HUES64 (cell line): ENCODE results near the gene GATA1.
A peak's percentile ranks its signal among the peaks of the same experiment; 100 is the strongest.

Source experiments
- H3K27ac ChIP-seq: 2 replicates; pipeline ENCODE4 v1.7.0; 2013; ENCODE audit warnings: low read depth, low read length, inconsistent platforms
- H3K27me3 ChIP-seq: 2 replicates; pipeline ENCODE4 v1.6.1; 2013; ENCODE audit warnings: mild to moderate bottlenecking, low read length; ENCODE audit not compliant: insufficient read depth
- H3K36me3 ChIP-seq: 2 replicates; pipeline ENCODE4 v1.6.1; 2013; ENCODE audit warnings: mild to moderate bottlenecking, low read length; ENCODE audit not compliant: insufficient read depth
- H3K4me1 ChIP-seq: 2 replicates; pipeline ENCODE4 v1.6.1; 2013; ENCODE audit warnings: mild to moderate bottlenecking, low read length, moderate library complexity; ENCODE audit not compliant: insufficient read depth
- H3K4me3 ChIP-seq: 2 replicates; pipeline ENCODE4 v1.5.1; 2013; ENCODE audit warnings: mild to moderate bottlenecking, low read length, moderate library complexity
- H3K9ac ChIP-seq: 2 replicates; pipeline ENCODE4 v1.6.1; 2013; ENCODE audit warnings: mild to moderate bottlenecking, low read depth, low read length
- H3K9me3 ChIP-seq: 2 replicates; pipeline ENCODE4 v1.6.1; 2013; ENCODE audit warnings: low read depth, low read length; ENCODE audit not compliant: insufficient read depth
- WGBS: fragments of 150-250, 120-280 bp; methylation state at CpG from one replicate; pipeline ENCODE4 v1.1.7; 2013; ENCODE audit warnings: missing lambda C conversion rate; 5-methylcytosine and 5-hydroxymethylcytosine counted together

The GATA1 gene

DNA sequence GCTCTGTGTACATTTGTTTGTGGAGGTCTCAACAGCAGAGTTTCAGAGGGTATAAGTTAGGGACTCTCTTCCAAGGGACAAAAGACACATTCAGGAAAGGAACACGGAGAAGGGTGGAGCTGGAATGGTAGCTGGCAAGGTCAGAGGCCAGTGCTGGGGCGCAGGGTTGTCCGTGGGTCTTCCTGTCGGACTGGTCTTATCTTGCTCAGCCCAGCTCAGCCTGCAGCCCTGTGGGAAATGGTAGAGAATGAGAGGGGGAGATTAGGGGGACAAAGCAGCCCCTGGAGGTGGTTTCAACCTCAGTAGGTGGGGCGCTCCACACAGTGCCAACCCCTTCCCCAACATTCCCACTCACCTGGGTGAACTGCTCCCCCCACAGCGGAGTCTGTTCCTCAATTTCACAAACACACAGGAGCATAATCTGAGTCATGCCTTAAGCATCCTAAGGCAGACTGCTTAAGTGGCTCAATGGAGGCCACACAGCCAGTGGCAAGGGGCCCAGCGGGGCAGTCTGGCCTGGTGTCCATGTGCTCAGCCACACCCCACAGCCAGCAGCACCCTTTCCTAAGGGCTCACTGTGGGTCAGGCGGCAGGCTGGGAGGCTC lies 8.6 kb downstream of the GATA1 start:
- H3K27ac ChIP-seq = no peak overlapping the region

DNA sequence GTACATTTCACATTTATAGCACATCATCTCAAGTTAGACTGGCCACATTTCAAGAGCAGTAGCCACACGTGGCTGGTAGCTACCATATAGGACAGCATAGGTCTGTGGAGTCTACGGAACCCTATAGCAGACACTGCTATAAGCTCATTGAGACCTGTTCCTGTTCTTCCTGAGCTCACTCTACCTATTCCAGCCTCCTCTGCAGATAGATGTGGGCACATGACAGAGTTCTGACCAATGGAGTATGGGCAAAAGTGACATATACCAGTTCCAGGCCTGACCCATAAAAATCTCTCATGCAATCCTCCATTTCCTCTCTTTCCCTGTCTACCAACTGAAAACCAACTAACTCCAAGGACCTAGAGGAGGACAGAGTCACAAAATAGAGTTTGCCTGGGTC lies 11.9 kb downstream of the GATA1 start:
- 96% methylated on average over 2 of the region's 2 CpGs for WGBS
- no peaks in the 10 kb centered on the region for H3K27me3 ChIP-seq
- H3K9me3 ChIP-seq = no peaks in the 10 kb centered on the region
- 0 out of 2 replicates have a peak, but pooled peaks cover 2% of the 10 kb centered on the region for H3K36me3 ChIP-seq
- H3K4me1 ChIP-seq = no peaks in the 10 kb centered on the region
- no peak overlapping the region for H3K4me3 ChIP-seq
- no peak overlapping the region for H3K9ac ChIP-seq
- H3K27ac ChIP-seq = no peak overlapping the region

More for the DNA sequence above, 8.6 kb downstream of the GATA1 start:
- no peak overlapping the region for H3K4me3 ChIP-seq
- H3K9ac ChIP-seq = no peak overlapping the region
- H3K36me3 ChIP-seq = no peaks in the 10 kb centered on the region
- H3K4me1 ChIP-seq = no peaks in the 10 kb centered on the region
- H3K9me3 ChIP-seq = no peaks in the 10 kb centered on the region
- WGBS = 81% methylated on average over 7 of the region's 8 CpGs
- H3K27me3 ChIP-seq = no peaks in the 10 kb centered on the region

DNA sequence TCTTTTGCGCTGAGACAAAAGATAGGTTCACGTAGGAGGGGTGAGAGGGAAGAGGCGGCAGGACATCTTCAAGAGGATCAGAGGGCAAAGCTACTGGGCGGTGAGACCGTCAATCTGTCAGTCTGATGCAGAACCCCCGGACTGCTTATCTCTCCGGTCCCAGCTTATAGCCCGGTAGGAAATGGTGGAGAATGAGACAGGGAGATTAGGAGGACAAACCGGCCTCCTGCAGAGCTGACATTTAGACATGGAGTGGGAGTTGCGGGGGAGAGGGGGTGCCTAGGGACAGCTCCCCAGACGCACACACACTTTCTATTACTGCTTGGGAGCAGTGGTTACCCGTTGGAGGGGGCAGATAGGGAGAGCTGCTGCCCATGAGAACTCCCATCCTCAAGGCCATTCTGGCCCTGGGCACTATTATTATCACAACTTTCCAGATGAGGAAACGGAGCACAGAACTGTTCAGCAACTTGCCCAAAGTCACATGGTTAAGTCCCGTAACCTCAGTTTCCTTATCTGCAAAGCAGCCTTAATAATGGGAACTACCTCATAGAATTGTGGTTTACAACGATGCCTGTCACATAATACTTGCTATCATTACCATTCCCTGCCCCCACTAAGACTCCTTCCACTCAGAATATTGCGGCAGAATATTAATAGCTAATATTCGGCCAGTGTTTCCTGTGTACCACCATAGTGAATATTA lies 14.3 kb downstream of the GATA1 start:
- Histone ChIP-seq H3K4me1 (no peaks in the 10 kb centered on the region), H3K4me3 (peak overlapping the region; percentile 89), H3K36me3 (peaks cover 21% of the 10 kb centered on the region), H3K27me3 (no peaks in the 10 kb centered on the region), H3K27ac (peak overlapping the region; percentile 97), H3K9ac (peak overlapping the region; percentile 98), H3K9me3 (no peaks in the 10 kb centered on the region)
- 37% methylated on average over 15 of the region's 17 CpGs for WGBS

DNA sequence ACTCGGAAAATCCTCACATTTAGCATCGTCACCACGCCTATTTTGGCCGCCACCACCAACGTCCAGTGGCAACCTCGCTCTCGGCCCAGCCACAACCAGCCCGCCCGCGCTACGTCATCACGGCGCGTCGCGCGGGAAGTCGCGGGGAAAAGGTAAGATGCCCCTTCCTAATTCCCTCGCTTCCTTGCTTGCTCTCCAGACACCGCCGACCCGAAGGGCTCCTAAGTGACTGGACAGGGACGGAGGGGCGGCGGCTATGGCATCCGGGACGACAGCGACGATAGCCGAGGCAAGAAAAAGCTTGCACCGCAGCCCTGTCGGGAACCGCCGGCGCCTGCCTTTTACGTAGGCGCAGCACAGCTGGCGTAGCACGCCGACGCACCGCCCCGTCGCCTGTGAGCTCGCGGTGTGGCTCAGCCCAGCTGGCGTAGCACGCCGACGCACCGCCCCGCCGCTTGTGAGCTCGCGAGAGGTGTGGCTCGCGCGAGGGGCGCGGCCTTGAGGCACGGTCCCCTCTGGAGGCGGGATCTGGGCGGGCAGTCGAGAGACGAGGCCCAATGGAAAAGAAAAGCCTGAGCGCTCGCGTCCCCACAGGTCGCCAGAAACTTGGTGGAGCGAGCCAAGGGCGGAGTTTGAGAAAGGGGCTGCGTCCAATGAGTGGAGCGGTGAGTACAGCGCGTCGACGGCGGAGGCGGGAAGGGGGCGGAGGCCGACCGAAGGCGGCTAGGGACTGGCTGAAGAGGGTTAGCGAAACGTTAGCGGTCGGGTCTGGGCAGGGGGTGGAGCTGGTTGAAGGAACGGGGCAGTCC lies 15.1 kb downstream of the GATA1 start, which contains the start of gene HDAC6:
Gene HDAC6, plus strand, starts transcription at position 788 of the 809 bp plus-strand sequence. CDS start 626 bp downstream, outside the sequence.
- under 1% methylated on average over 89 of the region's 89 CpGs for WGBS
- H3K4me1 ChIP-seq = no peaks in the 10 kb centered on the region
- no peaks in the 10 kb centered on the region for H3K27me3 ChIP-seq
- H3K4me3 ChIP-seq = peak within 1 kb of the TSS; percentile 89
- H3K27ac ChIP-seq = peak within 1 kb of the TSS; percentile 97
- peak within 1 kb of the TSS; percentile 98 for H3K9ac ChIP-seq
- H3K9me3 ChIP-seq = no peaks in the 10 kb centered on the region
- H3K36me3 ChIP-seq = peaks cover 24% of the 10 kb centered on the region

DNA sequence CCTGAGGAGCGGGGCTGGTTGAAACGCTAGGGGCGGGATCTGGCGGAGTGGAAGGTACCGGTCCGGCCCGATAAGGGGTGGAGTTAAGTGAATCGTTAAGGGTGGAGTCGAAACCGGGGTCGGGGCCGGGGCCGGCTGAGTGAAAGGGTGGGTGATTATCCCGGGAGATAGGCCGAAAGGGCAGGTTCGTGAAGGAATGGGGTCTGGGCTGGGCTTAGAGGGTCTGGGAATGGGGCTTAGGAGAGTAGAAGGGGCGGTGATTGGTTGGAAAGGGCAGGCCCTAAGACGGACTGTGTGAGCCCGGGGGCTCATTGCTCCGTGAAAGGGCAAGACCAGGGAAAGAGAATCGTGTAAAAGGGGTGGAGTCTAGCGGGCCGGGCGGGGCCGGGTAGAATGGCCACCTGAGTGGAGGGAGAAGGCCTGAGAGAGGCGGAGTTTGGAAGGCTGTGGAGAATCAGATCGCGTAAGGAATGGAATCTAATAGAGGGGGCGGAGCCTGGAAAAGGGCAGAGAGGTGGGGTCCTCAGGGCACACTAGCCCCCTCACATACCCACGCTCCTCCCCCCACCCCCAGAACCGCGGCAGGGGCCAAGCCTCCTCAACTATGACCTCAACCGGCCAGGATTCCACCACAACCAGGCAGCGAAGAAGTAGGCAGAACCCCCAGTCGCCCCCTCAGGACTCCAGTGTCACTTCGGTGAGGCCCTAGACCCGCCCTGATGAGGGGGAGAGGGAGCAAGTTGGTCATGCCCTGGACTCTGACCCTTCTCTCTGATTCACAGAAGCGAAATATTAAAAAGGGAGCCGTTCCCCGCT lies 15.9 kb downstream of the GATA1 start:
- Histone ChIP-seq H3K27ac (peak overlapping the region; percentile 96), H3K4me3 (peak overlapping the region; percentile 83), H3K9me3 (no peaks in the 10 kb centered on the region), H3K27me3 (no peaks in the 10 kb centered on the region), H3K4me1 (no peaks in the 10 kb centered on the region), H3K9ac (peak overlapping the region; percentile 90), H3K36me3 (peaks cover 30% of the 10 kb centered on the region)
- WGBS = 5% methylated on average over 35 of the region's 40 CpGs

DNA sequence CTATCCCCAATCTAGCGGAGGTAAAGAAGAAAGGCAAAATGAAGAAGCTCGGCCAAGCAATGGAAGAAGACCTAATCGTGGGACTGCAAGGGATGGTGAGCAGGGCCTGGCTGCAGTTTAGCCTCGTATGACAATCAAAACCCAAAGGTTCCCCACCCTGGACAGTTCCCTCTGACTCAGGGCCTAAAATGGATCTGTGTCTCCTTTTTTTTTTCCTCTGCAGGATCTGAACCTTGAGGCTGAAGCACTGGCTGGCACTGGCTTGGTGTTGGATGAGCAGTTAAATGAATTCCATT lies 16.5 kb downstream of the GATA1 start:
- Histone ChIP-seq H3K36me3 (peaks cover 30% of the 10 kb centered on the region), H3K4me1 (no peaks in the 10 kb centered on the region), H3K27ac (peak overlapping the region; percentile 96; the same call in 1 of the 2 replicates), H3K27me3 (no peaks in the 10 kb centered on the region), H3K9me3 (no peaks in the 10 kb centered on the region), H3K9ac (peak overlapping the region; percentile 90), H3K4me3 (peak overlapping the region; percentile 83)
- WGBS = 65% methylated on average over 4 of the region's 4 CpGs

DNA sequence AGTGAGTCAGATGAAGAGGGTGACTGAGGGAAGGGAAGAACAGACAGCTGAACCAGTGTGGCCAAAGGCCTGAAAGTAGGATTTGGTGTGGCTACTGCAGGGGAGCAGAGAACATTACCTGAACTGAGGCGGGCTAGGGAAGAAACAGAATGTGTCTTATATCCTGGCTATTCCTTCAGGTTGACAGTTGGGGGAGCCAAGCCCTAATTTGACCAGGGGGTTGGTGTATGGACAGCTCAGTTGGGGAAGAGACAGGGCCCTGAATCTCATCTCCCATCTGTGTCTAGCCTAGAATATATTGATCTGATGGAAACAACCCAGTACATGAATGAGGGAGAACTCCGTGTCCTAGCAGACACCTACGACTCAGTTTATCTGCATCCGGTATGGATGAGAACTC lies 19.7 kb downstream of the GATA1 start:
- Histone ChIP-seq H3K27ac (no peak overlapping the region), H3K27me3 (no peaks in the 10 kb centered on the region), H3K36me3 (peaks cover 30% of the 10 kb centered on the region), H3K4me1 (no peaks in the 10 kb centered on the region), H3K9ac (no peak overlapping the region), H3K4me3 (no peak overlapping the region), H3K9me3 (no peaks in the 10 kb centered on the region)
- 88% methylated on average over 4 of the region's 4 CpGs for WGBS

DNA sequence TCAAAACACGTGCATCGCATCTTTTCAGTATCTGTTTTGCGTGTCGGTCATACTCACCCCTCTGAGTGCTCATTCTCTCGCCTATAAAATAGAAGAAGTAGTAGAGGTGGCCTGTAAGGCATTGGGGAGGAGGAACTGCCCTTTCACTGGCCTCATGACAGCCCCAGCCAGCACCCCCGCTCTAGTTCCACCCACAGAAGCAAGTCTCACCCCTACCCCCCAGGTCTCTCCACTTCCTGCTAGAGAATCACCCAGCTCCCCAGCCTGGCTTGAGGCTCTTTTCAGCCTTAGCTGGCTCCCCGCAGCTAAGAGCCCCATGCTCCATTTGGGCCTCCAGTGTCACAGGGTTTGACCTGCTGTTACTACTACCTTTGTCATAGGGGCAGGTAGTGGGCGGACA lies 27.3 kb downstream of the GATA1 start:
- 96% methylated on average over 8 of the region's 8 CpGs for WGBS
- no peak overlapping the region for H3K9ac ChIP-seq
- H3K4me3 ChIP-seq = no peak overlapping the region
- no peaks in the 10 kb centered on the region for H3K9me3 ChIP-seq
- no peaks in the 10 kb centered on the region for H3K27me3 ChIP-seq
- no peak overlapping the region for H3K27ac ChIP-seq
- peaks cover 8% of the 10 kb centered on the region for H3K36me3 ChIP-seq
- no peaks in the 10 kb centered on the region for H3K4me1 ChIP-seq

DNA sequence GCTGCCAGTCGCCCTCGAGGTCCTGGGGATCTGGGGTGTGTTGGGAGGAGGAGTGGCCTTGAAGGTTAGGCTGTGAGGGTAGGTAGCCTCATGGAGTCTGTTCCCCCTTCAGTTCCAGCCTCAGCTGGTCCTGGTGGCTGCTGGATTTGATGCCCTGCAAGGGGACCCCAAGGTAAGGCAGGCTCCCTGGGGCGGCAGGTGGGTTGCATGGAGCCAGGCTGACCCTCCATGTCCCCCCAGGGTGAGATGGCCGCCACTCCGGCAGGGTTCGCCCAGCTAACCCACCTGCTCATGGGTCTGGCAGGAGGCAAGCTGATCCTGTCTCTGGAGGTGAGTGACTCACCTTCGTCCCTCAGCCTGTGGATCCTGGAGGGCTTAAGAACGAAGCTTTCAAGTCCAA lies 28.3 kb downstream of the GATA1 start:
- Histone ChIP-seq H3K27ac (no peak overlapping the region), H3K36me3 (peaks cover 8% of the 10 kb centered on the region), H3K4me3 (no peak overlapping the region), H3K9ac (no peak overlapping the region), H3K9me3 (no peaks in the 10 kb centered on the region), H3K27me3 (no peaks in the 10 kb centered on the region), H3K4me1 (no peaks in the 10 kb centered on the region)
- WGBS = 88% methylated on average over 8 of the region's 8 CpGs

DNA sequence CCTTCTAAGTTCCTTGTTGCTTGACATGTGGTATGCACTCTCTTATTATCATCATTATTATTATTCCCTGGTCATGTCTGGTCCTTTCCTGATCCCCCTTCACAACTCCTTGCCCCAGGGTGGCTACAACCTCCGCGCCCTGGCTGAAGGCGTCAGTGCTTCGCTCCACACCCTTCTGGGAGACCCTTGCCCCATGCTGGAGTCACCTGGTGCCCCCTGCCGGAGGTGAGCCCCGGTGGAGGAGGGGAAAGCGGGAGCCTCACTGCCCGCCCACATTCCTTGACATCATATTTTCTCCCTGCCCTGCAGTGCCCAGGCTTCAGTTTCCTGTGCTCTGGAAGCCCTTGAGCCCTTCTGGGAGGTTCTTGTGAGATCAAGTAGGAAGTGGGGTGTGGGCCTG lies 28.9 kb downstream of the GATA1 start:
- no peak overlapping the region for H3K9ac ChIP-seq
- H3K4me1 ChIP-seq = no peaks in the 10 kb centered on the region
- H3K9me3 ChIP-seq = no peaks in the 10 kb centered on the region
- no peak overlapping the region for H3K4me3 ChIP-seq
- no peaks in the 10 kb centered on the region for H3K27me3 ChIP-seq
- H3K36me3 ChIP-seq = peaks cover 13% of the 10 kb centered on the region
- WGBS = 94% methylated on average over 8 of the region's 8 CpGs
- H3K27ac ChIP-seq = no peak overlapping the region
